Endothelial cell of hepatic sinusoid (primary cell): Measurements from ENCODE around the gene ELFN1.

Experiments
- in situ Hi-C: cut with HindIII; loops from 2 replicates; pipeline ENCODE4 v1.10.0; 2017; ENCODE audit warnings: low sequenced_read_pairs

The ELFN1 gene

GRCh38 chr7:1692515-1693418 lies 22.7 kb downstream of the ELFN1 start:
- in situ Hi-C loops: no loop called here

- in situ Hi-C loops: no loop called here
These were observed 23.4 kb downstream of the ELFN1 start for GRCh38 chr7:1693419-1693990.

GRCh38 chr7:1693991-1694524 lies 24.0 kb downstream of the ELFN1 start:
- in situ Hi-C loops: no loop called here

- in situ Hi-C loops: no loop called here
These were observed 24.8 kb downstream of the ELFN1 start for GRCh38 chr7:1694611-1695511.

- in situ Hi-C loops: no loop called here
These were observed 25.9 kb downstream of the ELFN1 start for GRCh38 chr7:1695800-1696454.

GRCh38 chr7:1696671-1697498 lies 26.8 kb downstream of the ELFN1 start:
- in situ Hi-C loops: no loop called here

- in situ Hi-C loops: no loop called here
These were observed 27.5 kb downstream of the ELFN1 start for GRCh38 chr7:1697499-1698125.

- in situ Hi-C loops: no loop called here
These were observed 28.1 kb downstream of the ELFN1 start for GRCh38 chr7:1698201-1698600.

- in situ Hi-C loops: no loop called here
These were observed 28.9 kb downstream of the ELFN1 start for GRCh38 chr7:1698951-1699350.

- in situ Hi-C loops: loop anchor here (10.0 kb wide), 2 partner anchors 75 kb away; no protein-coding TSS in a partner anchor
These were observed 30.0 kb downstream of the ELFN1 start for GRCh38 chr7:1700086-1700485.

- in situ Hi-C loops: loop anchor here (10.0 kb wide), 2 partner anchors 74 to 76 kb away; no protein-coding TSS in a partner anchor
These were observed 30.7 kb downstream of the ELFN1 start for GRCh38 chr7:1700536-1701333.

- in situ Hi-C loops: loop anchor here (10.0 kb wide), 2 partner anchors 72 to 78 kb away; no protein-coding TSS in a partner anchor
These were observed 32.6 kb downstream of the ELFN1 start for GRCh38 chr7:1702652-1703051.

- in situ Hi-C loops: loop anchor here (10.0 kb wide), 2 partner anchors 71 to 79 kb away; no protein-coding TSS in a partner anchor
These were observed 33.4 kb downstream of the ELFN1 start for GRCh38 chr7:1703441-1703840.

- in situ Hi-C loops: loop anchor here (10.0 kb wide), 2 partner anchors 71 to 79 kb away; no protein-coding TSS in a partner anchor
These were observed 34.1 kb downstream of the ELFN1 start for GRCh38 chr7:1703871-1704810.

GRCh38 chr7:1704811-1705738 lies 35.0 kb downstream of the ELFN1 start:
- in situ Hi-C loops: loop anchor here (10.0 kb wide), 2 partner anchors 70 to 80 kb away; no protein-coding TSS in a partner anchor

- in situ Hi-C loops: loop anchor here (10.0 kb wide), 2 partner anchors 69 to 81 kb away; no protein-coding TSS in a partner anchor
These were observed 35.8 kb downstream of the ELFN1 start for GRCh38 chr7:1705856-1706255.
